A204.1 (cell line): ENCODE data around the gene SBK1.
"Not testable (repeated sequence)": the region's sequence is repeated elsewhere in the genome, so short reads cannot be mapped to it uniquely, and the experiment has no call there.

Experiments used
- FAIRE-seq: peaks from 2 replicates; lab custom pipeline; 2012; peaks lifted over from hg19 to GRCh38; lab: Jason Lieb, UNC

The SBK1 gene

GRCh38 chr16:28336940-28337710 lies 44.8 kb downstream of the SBK1 start:
- not testable (repeated sequence) for FAIRE-seq

- not testable (repeated sequence) for FAIRE-seq
Measured at GRCh38 chr16:28338230-28338629, 45.9 kb downstream of the SBK1 start.

- not testable (repeated sequence) for FAIRE-seq
Measured at GRCh38 chr16:28362600-28362999, 70.3 kb downstream of the SBK1 start.

- FAIRE-seq, result not testable (repeated sequence)
Measured at GRCh38 chr16:28363408-28363807, 71.1 kb downstream of the SBK1 start, which contains the start of gene NPIPB6. Gene NPIPB6 (minus strand): TSS chr16:28363508. CDS start chr16:28362822, 686 bp downstream.

- not testable (repeated sequence) for FAIRE-seq
Measured at GRCh38 chr16:28364268-28365173, 72.2 kb downstream of the SBK1 start.

GRCh38 chr16:28367926-28368325 lies 75.6 kb downstream of the SBK1 start:
- FAIRE-seq, result not testable (repeated sequence)
